SK-N-SH (cell line): ENCODE results near the gene ATRAID. TPM values are rescaled to one million over a fixed set of nuclear protein-coding genes. Genes with fewer than 3 reads are reported as not detected.

Experiments used
- CTCF ChIA-PET: fragments of 300-600, 350-600 bp; formaldehyde crosslinking; extraction: SDS; loops from one replicate; lab custom pipeline; 2021; lab: Yijun Ruan, JAX
- POLR2A ChIA-PET: fragments of 350-600 bp; sonication (Branson Sonifier 250); formaldehyde crosslinking; extraction: SDS; loops from one replicate; lab custom pipeline; 2020; ENCODE audit warnings: antibody characterized with exemption, inconsistent platforms; lab: Yijun Ruan, JAX
- DNase-seq: peaks from one replicate; pipeline ENCODE4 v3.0.0; 2012
- H2AFZ ChIP-seq: fragments of 200-600 bp; sonication (generic); 2 replicates; pipeline ENCODE4 v1.8.1; 2016; ENCODE audit warnings: antibody characterized with exemption, mild to moderate bottlenecking, low read depth
- H3F3A ChIP-seq: fragments of 200-600 bp; sonication (generic); replicated peaks from 2 replicates; pipeline ENCODE3; 2016; ENCODE audit warnings: antibody characterized with exemption, mild to moderate bottlenecking; ENCODE audit not compliant: insufficient read depth
- H3K27ac ChIP-seq, 2 experiments: fragments of 200-500 bp in 1 of 2; fragments of 200-600 bp in 1 of 2; sonication (Bioruptor generic) in 1 of 2; sonication (generic), shearing (Covaris generic) in 1 of 2; 2 replicates each; pipeline versions ENCODE4 v1.5.1 to v1.6.1; 2014 to 2016; ENCODE audit warnings: low read depth in 2 of 2, inconsistent platforms in 1 of 2, low read length in 1 of 2, mild to moderate bottlenecking in 1 of 2, mixed read lengths in 1 of 2
- H3K27me3 ChIP-seq: fragments of 200-600 bp; sonication (generic), shearing (Covaris generic); 2 replicates; pipeline ENCODE4 v1.6.1; 2016; ENCODE audit warnings: mixed run types; ENCODE audit not compliant: insufficient read depth
- H3K36me3 ChIP-seq, 2 experiments: fragments of 200-500 bp in 1 of 2; fragments of 200-600 bp in 1 of 2; sonication (Bioruptor generic) in 1 of 2; sonication (generic) in 1 of 2; replicated peaks in 1 of 2; 2 replicates each; pipeline versions ENCODE3 to v1.5.1; 2014 to 2016; ENCODE audit warnings: low read length in 1 of 2, mild to moderate bottlenecking in 1 of 2; ENCODE audit not compliant: insufficient read depth in 2 of 2, control insufficient read depth in 1 of 2
- H3K4me1 ChIP-seq, 2 experiments: fragments of 200-500 bp in 1 of 2; fragments of 200-600 bp in 1 of 2; sonication (Bioruptor generic) in 1 of 2; sonication (generic), shearing (Covaris generic) in 1 of 2; 2 replicates each; pipeline versions ENCODE4 v1.5.1 to v1.6.1; 2014 to 2016; ENCODE audit warnings: low read depth in 1 of 2, low read length in 1 of 2, mixed run types in 1 of 2; ENCODE audit not compliant: insufficient read depth in 2 of 2, control insufficient read depth in 1 of 2
- H3K4me2 ChIP-seq: fragments of 200-600 bp; sonication (generic), shearing (Covaris generic); 2 replicates; pipeline ENCODE4 v1.6.1; 2017; ENCODE audit warnings: mixed run types
- H3K4me3 ChIP-seq, 2 experiments: fragments of 200-500 bp in 1 of 2; fragments of 200-600 bp in 1 of 2; sonication (Bioruptor generic) in 1 of 2; sonication (generic), shearing (Covaris generic) in 1 of 2; 2 replicates each; pipeline versions ENCODE4 v1.5.1 to v1.8.1; 2014 to 2016; ENCODE audit warnings: low read depth in 2 of 2, inconsistent platforms in 1 of 2, low read length in 1 of 2, mild to moderate bottlenecking in 1 of 2, mixed read lengths in 1 of 2, moderate library complexity in 1 of 2
- H3K79me2 ChIP-seq: fragments of 200-600 bp; sonication (generic); 2 replicates; pipeline ENCODE4 v1.8.1; 2017; ENCODE audit warnings: mild to moderate bottlenecking; ENCODE audit not compliant: insufficient read depth
- H3K9ac ChIP-seq: fragments of 200-600 bp; sonication (generic); 2 replicates; pipeline ENCODE4 v1.6.1; 2017; ENCODE audit warnings: mixed run types
- H3K9me2 ChIP-seq: fragments of 200-600 bp; sonication (generic); 2 replicates; pipeline ENCODE4 v1.6.1; 2017; ENCODE audit warnings: mixed run types
- H3K9me3 ChIP-seq: fragments of 200-600 bp; sonication (generic); 2 replicates; pipeline ENCODE4 v1.6.1; 2017; ENCODE audit warnings: mixed run types, mild to moderate bottlenecking, moderate library complexity
- H4K20me1 ChIP-seq: fragments of 200-600 bp; sonication (generic); 2 replicates; pipeline ENCODE4 v1.6.1; 2017; ENCODE audit warnings: mild to moderate bottlenecking, mixed run types; ENCODE audit not compliant: insufficient read depth
- ELF1 ChIP-seq: IDR thresholded peaks from 2 replicates; pipeline ENCODE4 v1.4.0; 2012
- EZH2phosphoT487 ChIP-seq: fragments of 200-600 bp; sonication (generic); IDR thresholded peaks from 2 replicates; pipeline ENCODE4 v1.6.1; 2017; ENCODE audit warnings: low read depth, mixed run types, mild to moderate bottlenecking, antibody characterized with exemption, moderate library complexity, borderline replicate concordance
- GATA2 ChIP-seq: sonication (generic); formaldehyde crosslinking; IDR thresholded peaks from 2 replicates; pipeline ENCODE4 v1.5.0; 2020; ENCODE audit warnings: mild to moderate bottlenecking, missing genetic modification reagents
- MEF2A ChIP-seq: IDR thresholded peaks from 2 replicates; pipeline ENCODE4 v1.4.0; 2012; ENCODE audit warnings: low read depth, borderline replicate concordance
- POLR2AphosphoS5 ChIP-seq: IDR thresholded peaks from 2 replicates; pipeline ENCODE4 v1.6.1; 2012; ENCODE audit warnings: low read depth, low read length
- RAD21 ChIP-seq: IDR thresholded peaks from 2 replicates; pipeline ENCODE4 v1.6.1; 2012; ENCODE audit warnings: mild to moderate bottlenecking, low read length
- RCOR1 ChIP-seq: fragments of 150-350 bp; IDR thresholded peaks from 2 replicates; pipeline ENCODE4 v1.6.1; 2017; ENCODE audit warnings: antibody characterized with exemption, low read length
- RXRA ChIP-seq: IDR thresholded peaks from 2 replicates; pipeline ENCODE4 v1.4.0; 2012; ENCODE audit warnings: low read depth, mild to moderate bottlenecking, borderline replicate concordance
- USF2 ChIP-seq: fragments of 150-350 bp; IDR thresholded peaks from 2 replicates; pipeline ENCODE4 v1.6.1; 2017; ENCODE audit warnings: antibody characterized with exemption, low read length, low read depth, borderline replicate concordance
- YY1 ChIP-seq: IDR thresholded peaks from 2 replicates; pipeline ENCODE4 v1.4.0; 2012; ENCODE audit warnings: low read depth, mild to moderate bottlenecking
- WGBS: methylation state at CpG from one replicate; pipeline ENCODE4 v1.1.6; 2017; ENCODE audit warnings: low lambda C conversion rate; 5-methylcytosine and 5-hydroxymethylcytosine counted together
- polyA plus RNA-seq, 3 experiments: library from polyadenylated mRNA; depleted of rRNA; stranded (reverse); fragments of >200 nt; gene quantifications; 2 replicates each; pipeline ENCODE4 v1.2.3, GENCODE V29; 2012

ATRAID gene
- polyA plus RNA-seq, 1 of the 3 experiments (the other 2 are of a cell fraction): 289 TPM

- CTCF ChIA-PET: interaction anchor here (1.0 to 14.1 kb wide), 20 partner anchors 9 to 212 kb away, joined by 3 to 392 read pairs (median 6); partner anchors contain the start of genes ABHD1, KHK and TRIM54
- POLR2A ChIA-PET: interaction anchor here (0.6 to 1.2 kb wide), 2 partner anchors 8 to 191 kb away, joined by 3 to 4 read pairs; no protein-coding TSS in a partner anchor
- Histone ChIP-seq H3K9me2 (no peaks in the 10 kb centered on the region), H3K9ac (no peak overlapping the region), H3K36me3 (no peaks in the 10 kb centered on the region), H3K27me3 (peaks cover 73% of the 10 kb centered on the region), H3K4me3 (peak overlapping the region; percentile 49 to 65), H4K20me1 (no peaks in the 10 kb centered on the region), H2AFZ (peak overlapping the region; percentile 85; the same call in 1 of the 2 replicates), H3K27ac (no peak overlapping the region), H3K4me1 (peaks cover 6 to 28% of the 10 kb centered on the region in 2 experiments; a peak in 1 of 4 replicates), H3K9me3 (no peaks in the 10 kb centered on the region), H3K4me2 (peak overlapping the region; percentile 84), H3K79me2 (no peaks in the 10 kb centered on the region), H3F3A (peaks cover 6% of the 10 kb centered on the region)
- TF ChIP-seq EZH2phosphoT487 (peak; percentile 88; the same call in 1 of the 2 replicates), RAD21 (no peak)
- 6% methylated on average over 41 of the region's 46 CpGs for WGBS
- peak; percentile 65 for DNase-seq
These were observed 51.7 kb downstream of the ATRAID start for GRCh38 chr2:27263287-27264252.

- TF ChIP-seq RCOR1 (no peak), POLR2AphosphoS5 (no peak), YY1 (no peak), USF2 (no peak), GATA2 (CRISPR knock-in tag) (no peak), MEF2A (no peak), ELF1 (no peak), RXRA (no peak)
- Histone ChIP-seq H3K27me3 (peaks cover 80% of the 10 kb centered on the region), H3K79me2 (no peaks in the 10 kb centered on the region), H3K9me2 (no peaks in the 10 kb centered on the region), H3K9me3 (no peaks in the 10 kb centered on the region), H3K36me3 (no peaks in the 10 kb centered on the region), H3K4me1 (peaks cover 6 to 28% of the 10 kb centered on the region in 2 experiments; a peak in 1 of 4 replicates), H3K9ac (no peak overlapping the region), H3K4me2 (peak overlapping the region; percentile 84), H3K27ac (no peak overlapping the region), H3K4me3 (peak overlapping the region; percentile 49 to 55; a peak in 3 of 4 replicates), H2AFZ (peak overlapping the region; percentile 72; the same call in 1 of the 2 replicates), H4K20me1 (no peaks in the 10 kb centered on the region), H3F3A (peaks cover 6% of the 10 kb centered on the region)
- ChIA-PET POLR2A (interaction anchor here (0.6 to 2.0 kb wide), 3 partner anchors 9 to 1386 kb away, joined by 4 to 7 read pairs (median 4); partner anchors contain the start of gene ASXL2), CTCF (interaction anchor here (0.5 to 14.1 kb wide), 49 partner anchors 9 to 1664 kb away, joined by 3 to 392 read pairs (median 5); partner anchors contain the start of genes ABHD1, AGBL5, CAD and DNAJC5G)
- WGBS: 5% methylated on average over 17 of the region's 38 CpGs
- peak; percentile 80 for DNase-seq
These were observed 52.5 kb downstream of the ATRAID start for GRCh38 chr2:27264253-27264752.
